Common myeloid progenitor, CD34-positive (primary cell): Measurements from ENCODE around the gene ALDOB.

Experiments
- CTCF ChIA-PET: fragments of 350-600 bp; sonication (Branson Sonifier 250); formaldehyde crosslinking; loops from one replicate; lab custom pipeline; 2021; ENCODE audit warnings: antibody characterized with exemption; lab: Charles Lee
- POLR2A ChIA-PET: fragments of 350-600 bp; sonication (Branson Sonifier 250); formaldehyde crosslinking; loops from one replicate; lab custom pipeline; 2021; ENCODE audit warnings: antibody characterized with exemption; lab: Charles Lee
- DNase-seq, 3 donors: peaks; one replicate each; pipeline versions ENCODE4 v3.0.0 to v3.0.0-alpha.2; 2013
- H3K27ac ChIP-seq, 2 experiments: 1 replicate in 1 of 2; 2 replicates in 1 of 2; pipeline ENCODE4 v1.7.0; 2013; ENCODE audit warnings: inconsistent platforms in 2 of 2, low read length in 2 of 2, mild to moderate bottlenecking in 2 of 2, low read depth in 1 of 2, moderate library complexity in 1 of 2; ENCODE audit not compliant: severe bottlenecking in 2 of 2, insufficient read depth in 1 of 2, poor library complexity in 1 of 2
- H3K27me3 ChIP-seq, 5 experiments: replicated peaks in 2 of 5; 1 replicate in 3 of 5; 2 replicates in 2 of 5; pipeline versions ENCODE4 v1.6.1 to v1.7.0; 2013; ENCODE audit warnings: low read length in 4 of 5, mild to moderate bottlenecking in 2 of 5, moderate library complexity in 2 of 5, inconsistent platforms in 1 of 5; ENCODE audit not compliant: insufficient read depth in 5 of 5, control insufficient read depth in 4 of 5
- H3K36me3 ChIP-seq, 4 experiments: 1 replicate in 2 of 4; 2 replicates in 2 of 4; pipeline versions ENCODE4 v1.6.1 to v1.7.0; 2013; ENCODE audit warnings: low read length in 3 of 4, control low read depth in 1 of 4, mild to moderate bottlenecking in 1 of 4; ENCODE audit not compliant: control insufficient read depth in 4 of 4, insufficient read depth in 4 of 4
- H3K4me1 ChIP-seq, 4 experiments: 1 replicate in 3 of 4; 2 replicates in 1 of 4; pipeline versions ENCODE4 v1.6.1 to v1.7.1; 2013; ENCODE audit warnings: low read length in 3 of 4, mild to moderate bottlenecking in 3 of 4, control low read depth in 1 of 4, inconsistent platforms in 1 of 4, moderate library complexity in 1 of 4; ENCODE audit not compliant: control insufficient read depth in 4 of 4, insufficient read depth in 4 of 4; ENCODE audit errors: control extremely low read depth in 1 of 4
- H3K4me3 ChIP-seq, 7 experiments: 1 replicate in 4 of 7; 2 replicates in 3 of 7; pipeline versions ENCODE4 v1.5.1 to v1.7.0; 2013; ENCODE audit warnings: mild to moderate bottlenecking in 7 of 7, low read length in 6 of 7, moderate library complexity in 6 of 7, inconsistent platforms in 2 of 7, low read depth in 2 of 7, control low read depth in 1 of 7; ENCODE audit not compliant: insufficient read depth in 4 of 7, control insufficient read depth in 1 of 7; ENCODE audit errors: extremely low read depth in 1 of 7
- H3K9me3 ChIP-seq, 5 experiments: 1 replicate in 4 of 5; 2 replicates in 1 of 5; pipeline versions ENCODE4 v1.6.1 to v1.7.1; 2013; ENCODE audit warnings: low read length in 4 of 5, mild to moderate bottlenecking in 2 of 5, inconsistent platforms in 1 of 5, low read depth in 1 of 5, moderate library complexity in 1 of 5; ENCODE audit not compliant: control insufficient read depth in 4 of 5, insufficient read depth in 2 of 5; ENCODE audit errors: control extremely low read depth in 1 of 5
- WGBS: methylation state at CpG from one replicate; pipeline ENCODE4 v1.1.5; 2013; ENCODE audit not compliant: insufficient coverage; 5-methylcytosine and 5-hydroxymethylcytosine counted together

Gene ALDOB

GRCh38 chr9:101451498-101451897 is 15.9 kb upstream of the ALDOB start:
- Histone ChIP-seq H3K27ac (no peak overlapping the region), H3K9me3 (peaks cover 0 to 4% (median 0%) of the 10 kb centered on the region in 5 experiments), H3K36me3 (no peaks in the 10 kb centered on the region), H3K4me3 (no peak overlapping the region), H3K27me3 (peaks cover 0 to 11% (median 2%) of the 10 kb centered on the region in 5 experiments), H3K4me1 (peaks cover 0 to 6% (median 5%) of the 10 kb centered on the region in 4 experiments)
- 100% methylated on average over 4 of the region's 4 CpGs for WGBS
- DNase-seq = no peak
- ChIA-PET CTCF (interaction anchor here (0.6 to 1.4 kb wide), 3 partner anchors 10 to 35 kb away, joined by 3 to 4 read pairs (median 3); a partner anchor contains a TSS), POLR2A (no interaction called here)

GRCh38 chr9:101450931-101451330 is 15.4 kb upstream of the ALDOB start:
- CTCF ChIA-PET = interaction anchor here (0.6 to 3.5 kb wide), 6 partner anchors 7 to 36 kb away, joined by 3 to 20 read pairs (median 4); a partner anchor contains a TSS
- no peak for DNase-seq
- POLR2A ChIA-PET = no interaction called here
- Histone ChIP-seq H3K4me1 (peaks cover 0 to 6% (median 5%) of the 10 kb centered on the region in 4 experiments), H3K27ac (no peak overlapping the region), H3K4me3 (no peak overlapping the region), H3K36me3 (no peaks in the 10 kb centered on the region), H3K9me3 (peaks cover 0 to 4% (median 0%) of the 10 kb centered on the region in 5 experiments), H3K27me3 (peaks cover 0 to 11% (median 2%) of the 10 kb centered on the region in 5 experiments)
- 67% methylated on average over 4 of the region's 4 CpGs for WGBS

- ChIA-PET POLR2A (interaction anchor here (0.6 to 1.0 kb wide), 2 partner anchors 14 to 80 kb away, joined by 3 to 4 read pairs; no protein-coding TSS in a partner anchor), CTCF (interaction anchor here (0.7 to 3.5 kb wide), 20 partner anchors 8 to 112 kb away, joined by 3 to 20 read pairs (median 4); partner anchors contain the start of gene RNF20)
- peaks cover 0 to 12% (median 2%) of the 10 kb centered on the region in 5 experiments for H3K27me3 ChIP-seq
- no peak overlapping the region for H3K27ac ChIP-seq
- no peaks in the 10 kb centered on the region for H3K36me3 ChIP-seq
- peak overlapping the region; percentile 48 to 85 (median 67) for H3K4me3 ChIP-seq
- peaks cover 0 to 4% (median 0%) of the 10 kb centered on the region in 5 experiments for H3K9me3 ChIP-seq
- DNase-seq = peak; percentile 71 to 84 (median 78)
- WGBS = 1% methylated on average over 33 of the region's 40 CpGs
- H3K4me1 ChIP-seq = peaks cover 0 to 6% (median 5%) of the 10 kb centered on the region in 4 experiments
Measured at GRCh38 chr9:101449071-101449721, 13.6 kb upstream of the ALDOB start.

- Histone ChIP-seq H3K27me3 (peaks cover 0 to 12% (median 2%) of the 10 kb centered on the region in 5 experiments), H3K4me3 (peak overlapping the region in 3 of 7 experiments; percentile 8 to 85 (median 57)), H3K36me3 (no peaks in the 10 kb centered on the region), H3K9me3 (peaks cover 0 to 4% (median 0%) of the 10 kb centered on the region in 5 experiments), H3K4me1 (peaks cover 0 to 6% (median 5%) of the 10 kb centered on the region in 4 experiments), H3K27ac (no peak overlapping the region)
- no peak for DNase-seq
- ChIA-PET POLR2A (interaction anchor here (1.0 kb wide), 1 partner anchor 14 kb away, joined by 4 read pairs; no protein-coding TSS in a partner anchor), CTCF (interaction anchor here (0.6 to 3.5 kb wide), 21 partner anchors 8 to 115 kb away, joined by 3 to 20 read pairs (median 4); partner anchors contain the start of gene RNF20)
- WGBS = 80% methylated on average over 2 of the region's 4 CpGs
Measured at GRCh38 chr9:101448680-101449070, 13.1 kb upstream of the ALDOB start.

GRCh38 chr9:101446732-101447131 is 11.2 kb upstream of the ALDOB start:
- Histone ChIP-seq H3K36me3 (no peaks in the 10 kb centered on the region), H3K4me3 (no peak overlapping the region), H3K4me1 (peaks cover 0 to 6% (median 5%) of the 10 kb centered on the region in 4 experiments), H3K27ac (no peak overlapping the region), H3K27me3 (peaks cover 0 to 12% (median 2%) of the 10 kb centered on the region in 5 experiments), H3K9me3 (no peaks in the 10 kb centered on the region)
- DNase-seq = no peak
- CTCF ChIA-PET = interaction anchor here (1.1 to 2.2 kb wide), 5 partner anchors 9 to 83 kb away, joined by 3 to 8 read pairs (median 4); no protein-coding TSS in a partner anchor
- POLR2A ChIA-PET = no interaction called here

GRCh38 chr9:101445353-101446029 is 9.9 kb upstream of the ALDOB start:
- peaks cover 0 to 10% (median 2%) of the 10 kb centered on the region in 5 experiments for H3K27me3 ChIP-seq
- H3K36me3 ChIP-seq = no peaks in the 10 kb centered on the region
- ChIA-PET POLR2A (no interaction called here), CTCF (interaction anchor here (0.7 to 2.2 kb wide), 6 partner anchors 10 to 84 kb away, joined by 3 to 8 read pairs (median 5); partner anchors contain the start of gene ALDOB)
- H3K27ac ChIP-seq = no peak overlapping the region
- no peak for DNase-seq
- WGBS = 95% methylated on average over 3 of the region's 5 CpGs
- H3K4me3 ChIP-seq = no peak overlapping the region
- no peaks in the 10 kb centered on the region for H3K9me3 ChIP-seq
- peaks cover 0 to 6% (median 5%) of the 10 kb centered on the region in 4 experiments for H3K4me1 ChIP-seq
